RPMI8226 (cell line): Measurements from ENCODE around the gene GART.
"Not testable (repeated sequence)": the region's sequence is repeated elsewhere in the genome, so short reads cannot be mapped to it uniquely, and the experiment has no call there.

ENCODE experiments used
- DNase-seq: peaks from one replicate; pipeline ENCODE4 v3.0.0-alpha.2; 2015

The GART gene

DNA sequence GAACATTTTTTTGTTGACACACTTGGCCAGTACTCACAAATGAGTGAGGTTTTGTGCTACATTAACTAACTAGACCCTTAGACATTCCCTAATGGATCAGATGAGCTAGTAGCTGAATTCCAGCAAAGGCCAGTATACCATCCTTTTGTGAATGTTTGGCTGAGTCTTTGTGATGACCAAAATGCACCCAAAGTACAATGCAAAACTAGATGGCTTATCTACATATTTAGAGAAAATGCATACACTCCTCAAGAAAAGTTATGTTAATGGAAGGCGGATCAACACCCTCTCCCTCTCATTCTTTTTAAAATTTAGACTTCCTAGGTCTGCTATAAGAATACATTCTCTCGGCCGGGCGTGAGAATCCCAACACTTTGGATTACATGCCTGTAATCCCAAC, 30.3 kb downstream of the GART start:
- no peak for DNase-seq

DNA sequence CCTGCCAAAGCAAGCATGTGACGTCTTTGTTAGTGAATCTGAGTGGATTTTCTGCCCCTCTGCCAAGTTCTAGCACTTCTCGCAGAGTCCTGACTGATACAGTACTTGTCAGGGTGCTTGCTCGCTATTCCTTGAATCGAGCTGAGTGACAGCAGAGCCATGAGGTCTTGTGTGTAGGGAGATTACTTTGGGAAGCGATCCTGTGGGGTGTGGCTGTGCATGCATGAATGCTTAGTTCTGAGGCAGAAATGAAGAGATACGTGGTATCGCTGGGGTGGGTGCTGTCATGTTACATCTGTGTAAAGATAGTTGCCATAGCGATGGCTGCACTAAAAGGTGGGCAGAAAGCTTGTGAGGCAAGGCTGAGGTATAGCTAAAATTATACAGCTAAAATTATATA, 31.1 kb downstream of the GART start:
- no peak for DNase-seq

GRCh38 chr21:33507003-33507402, 34.9 kb downstream of the GART start:
- DNase-seq = not testable (repeated sequence)

DNA sequence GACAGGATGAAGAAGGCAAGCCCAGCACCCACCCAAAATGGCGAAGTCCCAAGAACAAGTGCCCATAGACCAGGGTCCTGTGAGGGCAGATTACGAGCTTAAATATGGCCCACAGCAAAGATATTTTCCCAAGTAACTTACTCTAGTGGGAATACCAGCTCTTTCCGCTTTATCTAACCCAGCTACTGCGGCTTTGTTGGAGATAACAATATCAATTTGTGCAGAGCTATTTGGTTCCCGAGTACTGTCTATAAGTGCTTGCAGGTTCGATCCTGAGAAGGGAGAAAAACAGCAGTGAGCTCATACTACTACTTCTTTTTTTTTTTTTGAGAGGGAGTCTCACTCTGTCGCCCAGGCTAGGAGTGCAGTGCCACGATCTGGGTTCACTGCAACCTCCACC, 36.1 kb downstream of the GART start:
- no peak for DNase-seq

DNA sequence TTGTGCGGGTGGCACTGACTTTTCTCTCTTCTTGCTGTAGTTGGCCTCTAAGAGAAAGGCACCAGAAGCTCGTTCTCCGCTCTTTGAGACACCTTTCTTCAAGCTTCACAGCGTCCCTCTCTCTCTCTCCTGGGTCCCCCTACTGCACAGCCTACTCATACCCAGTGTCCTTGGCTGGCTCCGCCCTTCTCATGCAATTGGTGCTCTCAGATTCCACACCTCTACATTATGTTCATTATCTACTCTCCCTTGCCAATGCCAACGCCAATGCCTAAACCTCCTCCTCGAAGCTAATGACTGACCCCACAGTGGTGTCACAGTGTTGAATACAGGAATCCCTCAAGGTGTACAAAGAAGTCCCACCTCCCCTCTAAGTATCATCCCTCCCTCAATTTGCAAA, 45.6 kb downstream of the GART start:
- peak; percentile 32 for DNase-seq

GRCh38 chr21:33495743-33496142, 46.2 kb downstream of the GART start:
- DNase-seq = peak; percentile 12

GRCh38 chr21:33493756-33494155, 48.2 kb downstream of the GART start:
- DNase-seq = no peak

DNA sequence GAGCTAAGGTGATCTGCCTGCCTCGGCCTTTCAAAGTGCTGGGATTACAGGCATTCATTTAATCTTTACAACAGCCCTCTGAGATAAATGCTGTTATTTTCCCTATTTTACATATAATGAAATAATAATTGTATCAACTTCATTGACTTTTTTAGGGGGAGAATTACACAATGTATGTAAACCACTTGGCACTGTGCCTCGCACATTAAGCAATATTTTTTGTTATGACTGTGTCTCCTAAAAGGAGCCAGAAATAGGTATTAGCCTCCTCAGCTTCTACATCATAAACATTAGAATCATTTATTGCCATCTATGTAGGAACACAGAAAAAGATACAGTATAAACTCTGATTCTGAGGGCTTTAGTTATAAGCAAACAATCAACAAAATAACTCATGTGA, 49.3 kb downstream of the GART start:
- peak; percentile 33 for DNase-seq

- peak; percentile 96 for DNase-seq
Measured at GRCh38 chr21:33491373-33492102, 50.4 kb downstream of the GART start, which contains the start of gene DNAJC28. TSS of gene DNAJC28 (minus strand) at chr21:33491716. CDS start at chr21:33489393, 2,323 bp downstream.

- peak; percentile 37 for DNase-seq
Measured at GRCh38 chr21:33490991-33491372, 50.9 kb downstream of the GART start.

DNA sequence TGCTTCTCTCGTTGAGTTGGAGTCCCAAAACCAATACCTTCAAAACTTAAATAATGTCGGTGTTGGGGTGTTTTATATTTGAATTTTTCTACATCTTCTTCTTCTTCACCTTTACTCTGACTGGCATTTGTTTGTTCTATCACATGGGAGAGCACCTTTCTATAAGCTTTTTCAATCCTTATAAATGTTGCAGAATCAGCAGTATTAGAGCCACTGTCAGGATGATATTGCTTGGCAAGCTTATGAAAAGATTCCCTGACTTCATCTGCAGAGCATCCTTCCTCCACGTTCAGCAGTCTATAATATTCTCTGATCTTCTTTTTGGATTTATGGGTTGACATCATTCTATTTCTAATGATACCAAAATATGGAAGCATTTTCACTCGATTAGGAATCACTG, 53.0 kb downstream of the GART start:
- no peak for DNase-seq

GRCh38 chr21:33487996-33488395, 53.9 kb downstream of the GART start:
- no peak for DNase-seq

DNA sequence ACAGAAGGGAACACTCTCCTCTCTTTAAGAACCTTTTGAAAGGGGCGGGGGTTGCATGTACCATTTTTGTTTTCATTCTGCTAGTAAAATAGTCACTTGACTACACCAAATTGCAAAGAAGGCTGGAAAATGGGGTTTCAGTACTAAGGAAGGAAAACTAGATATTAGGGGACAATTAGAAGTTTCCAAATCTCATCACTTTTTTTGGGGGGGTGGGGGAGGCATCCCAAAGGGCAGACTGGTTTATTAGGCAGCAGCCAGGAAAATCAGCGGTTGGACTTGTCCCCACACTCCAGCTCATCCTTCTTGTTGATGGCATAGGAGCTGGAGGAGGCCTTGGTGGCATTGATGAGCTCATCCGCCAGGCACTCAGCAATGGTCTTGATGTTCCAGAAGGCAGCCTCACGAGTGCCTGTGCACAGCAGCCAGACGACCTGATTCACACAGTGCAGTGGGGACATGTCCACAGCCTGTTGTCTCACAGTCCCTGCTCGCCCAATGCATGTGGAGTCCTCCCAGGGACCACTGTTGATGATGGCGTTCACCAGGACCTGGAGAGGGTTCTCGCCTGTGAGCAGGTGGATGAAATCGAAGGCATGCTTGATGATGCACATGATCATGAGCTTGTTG, 60.5 kb downstream of the GART start:
- DNase-seq = no peak

DNA sequence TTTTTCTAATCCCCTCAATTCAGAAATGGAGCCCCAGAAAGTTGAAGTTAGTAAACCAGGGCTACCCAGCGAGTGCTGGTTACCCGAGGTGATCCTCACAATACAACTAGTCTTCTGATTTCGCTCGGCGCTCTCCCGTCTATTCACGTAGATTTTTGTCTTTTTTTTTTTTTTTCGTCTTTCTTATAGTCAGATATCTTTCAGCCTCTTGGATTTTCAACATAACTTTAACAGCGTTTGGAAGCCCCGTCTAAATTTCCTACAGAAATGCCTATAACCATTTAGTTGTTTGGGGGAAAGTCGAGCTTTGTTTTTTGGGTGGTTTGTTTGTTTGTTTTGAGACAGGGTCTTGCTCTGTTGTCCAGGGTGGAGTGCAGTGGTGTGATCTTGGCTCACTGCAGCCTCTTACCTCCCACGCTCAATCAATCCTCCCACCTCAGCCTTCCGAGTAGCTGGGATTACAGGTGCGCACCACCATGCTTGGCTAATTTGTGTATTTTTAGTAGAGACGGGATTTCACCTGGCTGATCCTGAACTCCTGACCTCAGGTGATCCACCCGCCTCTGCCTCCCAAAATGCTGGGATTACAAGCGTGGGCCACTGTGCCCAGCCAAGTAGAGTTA, 61.3 kb downstream of the GART start:
- no peak for DNase-seq

DNA sequence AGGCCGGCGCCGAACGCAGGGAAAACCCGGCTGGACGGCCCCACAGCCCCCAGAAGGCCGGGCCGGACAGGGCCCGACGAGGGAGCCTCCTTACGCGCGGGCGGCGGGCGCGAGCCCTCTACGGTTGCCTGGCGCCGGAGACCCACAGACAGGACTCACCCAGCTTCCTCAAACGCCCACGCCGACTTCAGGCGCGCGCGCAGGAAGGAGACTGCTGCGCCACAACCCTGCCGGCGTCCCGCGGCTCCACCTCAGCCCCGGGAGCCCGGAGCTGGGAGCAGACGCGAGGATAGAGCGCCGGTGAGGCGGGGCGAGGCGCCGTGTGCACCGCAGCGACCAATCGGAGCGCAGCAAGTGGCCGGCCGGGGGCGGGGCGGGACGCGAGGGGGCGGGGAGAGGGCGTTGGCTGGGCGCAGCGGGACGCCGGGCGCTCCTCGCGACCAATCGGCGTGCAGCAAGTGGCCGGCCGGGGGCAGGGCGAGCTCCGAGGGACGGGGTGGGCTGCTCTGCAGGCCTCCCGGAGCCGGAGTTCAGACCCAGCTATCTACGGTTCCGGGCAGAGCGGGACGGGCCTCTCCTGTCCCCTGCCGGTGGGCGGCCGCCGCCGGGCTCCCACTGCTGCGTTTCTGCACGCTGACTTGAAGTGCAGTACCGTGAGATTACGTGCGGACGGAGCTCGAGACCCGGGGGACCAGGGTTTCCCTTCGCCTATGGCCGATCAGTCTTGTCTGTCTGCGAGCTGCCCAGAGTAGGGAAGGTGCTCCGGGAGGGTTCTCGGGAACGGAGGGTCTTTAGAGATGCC, 62.0 kb downstream of the GART start, which contains the start of gene TMEM50B:
TMEM50B (minus strand) TSS at position 296 of the 802 bp plus-strand sequence. CDS start 11,089 bp downstream, outside the sequence.
- peak; percentile 98 for DNase-seq

GRCh38 chr21:33478935-33479678, 62.8 kb downstream of the GART start:
- peak; percentile 67 for DNase-seq

DNA sequence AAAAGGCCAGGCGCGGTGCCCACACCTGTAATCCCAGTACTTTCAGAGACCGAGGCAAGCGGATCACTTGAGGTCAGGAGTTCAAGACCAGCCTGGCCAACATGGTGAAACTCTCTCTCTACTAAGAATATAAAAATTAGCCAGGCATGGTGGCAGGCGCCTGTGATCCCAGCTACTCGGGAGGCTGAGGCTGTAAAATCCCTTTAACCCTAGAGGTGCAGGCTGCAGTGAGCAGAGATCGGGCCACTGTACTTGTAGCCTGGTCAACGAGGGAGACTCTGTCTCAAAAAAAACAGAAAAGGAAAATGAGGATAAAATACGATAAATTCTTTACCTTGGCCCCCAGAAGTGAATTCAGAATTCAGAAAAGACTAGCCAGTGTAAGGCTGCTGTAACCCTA, 63.7 kb downstream of the GART start:
- no peak for DNase-seq

DNA sequence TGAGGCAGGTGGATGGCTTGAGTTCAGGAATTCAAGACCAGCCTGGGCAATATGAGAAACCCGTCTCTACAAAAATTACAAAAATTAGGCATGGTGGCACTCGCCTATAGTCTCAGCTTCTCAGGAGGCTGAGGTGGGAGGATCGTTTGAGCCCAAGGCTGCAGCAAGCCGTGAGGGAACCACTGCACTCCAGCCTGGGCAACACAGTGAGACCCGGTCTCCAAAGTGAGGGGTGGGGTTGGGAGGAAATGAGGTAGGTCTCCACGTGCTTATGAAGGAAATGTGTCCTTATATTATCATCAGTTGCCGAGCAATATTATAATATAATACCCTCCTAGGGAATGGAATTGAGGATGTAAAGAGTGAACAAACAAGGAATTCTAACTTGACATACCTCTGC, 64.9 kb downstream of the GART start:
- DNase-seq = no peak

- DNase-seq = no peak
Measured at GRCh38 chr21:33473344-33473743, 68.6 kb downstream of the GART start.

GRCh38 chr21:33470701-33471100, 71.2 kb downstream of the GART start:
- no peak for DNase-seq

DNA sequence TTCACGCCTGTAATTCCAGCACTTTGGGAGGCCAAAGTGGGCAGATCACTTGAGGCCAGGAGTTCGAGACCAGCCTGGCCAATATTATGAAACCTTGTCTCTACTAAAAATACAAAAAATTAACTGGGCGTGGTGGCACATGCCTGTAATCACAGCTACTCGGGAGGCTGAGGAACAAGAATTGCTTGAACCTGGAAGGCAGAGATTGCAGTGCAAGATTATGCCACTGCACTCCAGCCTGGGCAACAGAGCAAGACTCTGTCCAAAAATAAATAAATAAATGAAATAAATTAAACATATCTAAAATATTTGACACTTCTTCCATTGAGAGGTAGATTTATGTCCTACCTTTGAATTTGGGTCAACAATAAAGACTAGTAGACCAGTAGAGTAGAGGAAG, 72.7 kb downstream of the GART start:
- not testable (repeated sequence) for DNase-seq

DNA sequence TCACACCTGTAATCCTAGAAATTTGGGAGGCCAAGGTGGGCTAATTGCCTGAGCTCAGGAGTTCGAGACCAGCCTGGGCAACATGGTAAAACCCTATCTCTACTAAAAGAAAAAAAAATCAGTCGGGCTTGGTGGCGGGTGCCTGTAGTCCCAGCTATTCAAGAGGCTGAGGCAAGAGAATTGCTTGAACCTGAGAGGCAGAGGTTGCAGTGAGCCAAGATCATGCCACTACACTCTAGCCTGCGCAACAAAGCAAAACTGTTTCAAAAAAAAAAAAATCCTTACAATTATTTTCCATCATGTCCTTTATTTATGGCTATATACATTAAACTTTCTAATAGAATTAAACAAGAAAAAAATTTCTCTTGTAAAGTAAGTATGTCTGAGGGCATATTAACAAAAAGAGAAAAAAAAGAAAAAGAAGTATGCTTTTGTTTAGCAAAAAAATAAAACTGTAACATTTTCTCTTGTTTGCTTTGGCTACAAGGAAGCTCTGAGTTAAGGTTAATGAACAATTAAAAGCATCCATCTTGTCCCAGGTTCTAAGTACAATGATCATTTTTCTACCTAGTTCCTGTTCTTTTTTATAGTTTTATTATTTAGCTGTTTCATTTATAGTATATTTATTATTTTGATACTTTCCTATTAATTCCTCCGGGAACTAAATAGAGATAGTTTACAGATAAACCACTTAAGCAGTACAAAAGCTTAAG, 80.2 kb downstream of the GART start:
- DNase-seq = no peak
